Right atrium auricular region (tissue), 2 donors: ENCODE data around the gene NANOS3. TPM values are rescaled to one million over a fixed set of nuclear protein-coding genes. Genes with fewer than 3 reads are reported as not detected.

Source experiments
- DNase-seq: peaks from one replicate; pipeline ENCODE4 v3.0.0-alpha.2; 2019; ENCODE audit warnings: low spot score
- H3K27ac ChIP-seq, 2 donors: fragments of 200-600 bp; sonication (generic); 1 replicate in 1 of 2; 2 replicates in 1 of 2; pipeline ENCODE4 v1.5.1; 2016 to 2019
- H3K27me3 ChIP-seq, 2 donors: fragments of 200-600 bp; sonication (generic); one replicate each; pipeline versions ENCODE4 v1.5.1 to v1.6.0; 2017 to 2019
- H3K36me3 ChIP-seq: fragments of 200-600 bp; sonication (generic); one replicate; pipeline ENCODE4 v1.5.1; 2016
- H3K4me1 ChIP-seq, 2 donors: fragments of 200-600 bp; sonication (generic); one replicate each; pipeline versions ENCODE4 v1.5.1 to v1.6.0; 2017 to 2019
- H3K4me3 ChIP-seq, 2 donors: fragments of 200-600 bp; sonication (generic); 1 replicate in 1 of 2; 2 replicates in 1 of 2; pipeline ENCODE4 v1.5.1; 2017 to 2019; ENCODE audit warnings: mild to moderate bottlenecking in 1 of 2, moderate library complexity in 1 of 2
- H3K9me3 ChIP-seq, 2 donors: fragments of 200-600 bp; sonication (generic); one replicate each; pipeline ENCODE4 v1.5.1; 2019
- CTCF ChIP-seq, 2 donors: fragments of 200-600 bp; sonication (generic); IDR thresholded peaks; one replicate each; pipeline ENCODE4 v1.5.1; 2019; ENCODE audit warnings: antibody characterized with exemption in 2 of 2
- total RNA-seq, 2 donors: library from RNA; depleted of rRNA; stranded (reverse); fragments of >200 nt; gene quantifications; one replicate each; pipeline ENCODE4 v1.1.0, GENCODE V29; 2016

Gene NANOS3
- total RNA-seq, 2 donors from 2014 or later, result not detected

GRCh38 chr19:13890136-13890535, 13.2 kb downstream of the NANOS3 start:
- no peak for DNase-seq
- no peak for TF ChIP-seq CTCF (IDR thresholded peaks at IDR 0.05)
- Histone ChIP-seq H3K4me3 (no peak overlapping the region), H3K4me1 (no peaks in the 10 kb centered on the region), H3K27ac (no peak overlapping the region), H3K9me3 (no peaks in the 10 kb centered on the region), H3K27me3 (no peaks in the 10 kb centered on the region), H3K36me3 (no peaks in the 10 kb centered on the region)

DNA sequence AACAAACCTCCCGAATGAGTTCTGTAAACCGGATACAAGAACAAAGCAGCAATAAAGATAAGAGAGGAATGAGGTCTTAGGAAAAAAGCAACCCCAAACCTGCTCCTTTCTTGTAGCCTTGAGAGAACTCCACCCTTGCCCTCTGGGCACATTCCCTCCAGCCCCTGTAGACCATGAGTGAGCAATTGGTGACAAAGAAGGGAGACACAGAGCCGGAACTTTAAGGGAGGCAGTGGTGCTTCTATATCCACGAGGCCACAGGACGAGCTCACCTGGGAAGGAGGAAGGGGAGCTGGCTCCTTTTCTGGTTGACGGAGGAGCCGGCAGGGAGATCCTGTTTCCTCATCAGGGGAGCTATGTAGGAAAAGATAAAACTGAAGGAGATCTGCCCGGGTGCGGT, 15.9 kb downstream of the NANOS3 start:
- no peaks in the 10 kb centered on the region for H3K36me3 ChIP-seq
- no peaks in the 10 kb centered on the region for H3K4me1 ChIP-seq
- TF ChIP-seq CTCF (IDR thresholded peaks at IDR 0.05), result no peak
- DNase-seq, result no peak
- H3K9me3 ChIP-seq, result no peaks in the 10 kb centered on the region
- no peaks in the 10 kb centered on the region for H3K27me3 ChIP-seq
- no peak overlapping the region for H3K4me3 ChIP-seq
- no peak overlapping the region for H3K27ac ChIP-seq

GRCh38 chr19:13894552-13894951, 17.6 kb downstream of the NANOS3 start:
- H3K27ac ChIP-seq, result no peak overlapping the region
- no peak for DNase-seq
- TF ChIP-seq CTCF (IDR thresholded peaks at IDR 0.05), result no peak
- no peaks in the 10 kb centered on the region for H3K9me3 ChIP-seq
- H3K4me3 ChIP-seq, result no peak overlapping the region
- no peaks in the 10 kb centered on the region for H3K27me3 ChIP-seq
- H3K4me1 ChIP-seq, result no peaks in the 10 kb centered on the region
- H3K36me3 ChIP-seq, result no peaks in the 10 kb centered on the region

- no peak overlapping the region for H3K4me3 ChIP-seq
- H3K27ac ChIP-seq, result no peak overlapping the region
- TF ChIP-seq CTCF (IDR thresholded peaks at IDR 0.05), result no peak
- no peaks in the 10 kb centered on the region for H3K9me3 ChIP-seq
- DNase-seq, result no peak
- no peaks in the 10 kb centered on the region for H3K4me1 ChIP-seq
- no peaks in the 10 kb centered on the region for H3K36me3 ChIP-seq
- no peaks in the 10 kb centered on the region for H3K27me3 ChIP-seq
Measured at GRCh38 chr19:13896227-13896626, 19.3 kb downstream of the NANOS3 start.

- no peak for TF ChIP-seq CTCF (IDR thresholded peaks at IDR 0.05)
- no peak overlapping the region for H3K27ac ChIP-seq
- H3K9me3 ChIP-seq, result no peaks in the 10 kb centered on the region
Measured at GRCh38 chr19:13899393-13899792, 22.5 kb downstream of the NANOS3 start.

GRCh38 chr19:13899912-13900584, 23.1 kb downstream of the NANOS3 start:
- no peak for DNase-seq
- no peaks in the 10 kb centered on the region for H3K4me1 ChIP-seq
- TF ChIP-seq CTCF (IDR thresholded peaks at IDR 0.05), result no peak
- no peak overlapping the region for H3K4me3 ChIP-seq
- H3K36me3 ChIP-seq, result no peaks in the 10 kb centered on the region
- no peaks in the 10 kb centered on the region for H3K9me3 ChIP-seq
- H3K27ac ChIP-seq, result no peak overlapping the region
- H3K27me3 ChIP-seq, result no peaks in the 10 kb centered on the region

More at GRCh38 chr19:13899393-13899792, 22.5 kb downstream of the NANOS3 start:
- Histone ChIP-seq H3K4me1 (no peaks in the 10 kb centered on the region), H3K4me3 (no peak overlapping the region), H3K27me3 (no peaks in the 10 kb centered on the region), H3K36me3 (no peaks in the 10 kb centered on the region)
- DNase-seq, result no peak
